ENCODE results near the gene CPLANE1. TPM values are rescaled to one million over a fixed set of nuclear protein-coding genes. Genes with fewer than 3 reads are reported as not detected.

CPLANE1 gene
- total RNA-seq: 72.5 TPM

DNA sequence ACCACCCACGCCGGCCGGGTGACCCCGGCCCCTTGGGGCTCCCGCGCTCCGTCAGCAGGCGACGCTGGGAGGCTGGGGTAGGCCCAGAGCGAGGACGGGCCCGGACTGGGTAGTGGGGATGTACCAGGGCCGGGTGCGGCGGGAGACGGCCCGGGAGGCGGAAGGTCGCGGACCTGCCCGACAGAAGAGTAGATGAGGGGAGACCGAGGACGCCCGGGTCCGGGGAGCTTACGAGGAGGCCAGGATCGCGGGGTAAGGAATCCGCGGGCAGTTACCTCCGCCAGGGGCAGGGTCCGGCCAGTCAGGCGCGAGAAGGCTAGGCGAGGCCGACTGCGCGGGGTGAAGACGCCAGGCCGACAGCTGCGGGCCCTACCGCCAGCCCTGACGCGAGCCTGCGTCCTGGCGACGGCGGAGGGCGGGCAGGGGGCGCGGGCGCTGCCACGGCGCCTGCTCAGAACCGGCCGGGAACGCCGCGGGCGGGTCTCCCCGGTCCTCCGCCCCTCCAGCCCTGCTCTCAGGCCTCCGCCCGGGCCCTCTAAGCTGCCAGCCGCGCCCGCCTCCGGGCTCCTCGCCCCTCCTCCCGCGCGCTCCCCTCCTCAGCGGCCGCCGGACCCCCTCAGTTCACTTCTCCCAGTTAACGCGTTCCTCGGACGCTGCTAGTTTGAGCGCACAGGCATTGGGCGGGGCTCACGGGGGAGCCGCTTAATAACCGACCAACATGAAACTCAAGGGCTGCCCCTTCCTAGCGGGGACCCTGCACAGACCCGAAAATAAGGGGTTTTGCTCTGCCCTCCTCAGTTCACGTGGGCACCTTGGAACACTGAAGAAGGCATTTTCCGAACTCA lies at the start of gene CPLANE1:
CPLANE1 (minus strand) TSS at position 407 of the 845 bp plus-strand sequence. CDS start 1,678 bp downstream, outside the sequence.

Other genes with a start within 250 kb of the CPLANE1 start
- 54.5 TPM for gene NUP155, start 121.7 kb upstream of the CPLANE1 start, total RNA-seq
- gene WDR70, start 129.9 kb upstream of the CPLANE1 start, total RNA-seq: 60.6 TPM

Measured in camera-type eye (tissue), 1 donor.